MCF 10A (cell line): ENCODE results near the gene NAA16. TPM values are rescaled to one million over a fixed set of nuclear protein-coding genes. Genes with fewer than 3 reads are reported as not detected.

Experiments
- BruUV-seq: library from RNA; stranded (reverse); fragments of 400-500 nt; replicated peaks from 2 replicates; lab custom pipeline; 2021; lab: Mats Ljungman, UMichigan
- CTCF ChIA-PET: fragments of 300-600 bp; sonication (Branson Sonifier 250); formaldehyde crosslinking; extraction: SDS; loops from one replicate; lab custom pipeline; 2021; ENCODE audit warnings: antibody characterized with exemption, inconsistent platforms; lab: Yijun Ruan, JAX
- POLR2A ChIA-PET: fragments of 300-600, 350-650 bp; sonication (Branson Sonifier 250); formaldehyde crosslinking; extraction: SDS; loops from one replicate; lab custom pipeline; 2020; ENCODE audit warnings: antibody characterized with exemption, inconsistent platforms; lab: Yijun Ruan, JAX
- DNase-seq: peaks from one replicate; pipeline ENCODE4 v3.0.0-alpha.2; 2018; ENCODE audit not compliant: unreplicated experiment
- H3K27ac Mint-ChIP-seq: one replicate; pipeline ENCODE4 v1.8.0; 2022; ENCODE audit warnings: mild to moderate bottlenecking, low read depth, mixed read lengths; ENCODE audit not compliant: unreplicated experiment
- H3K27me3 Mint-ChIP-seq: one replicate; pipeline ENCODE4 v1.8.0; 2022; ENCODE audit warnings: mixed read lengths; ENCODE audit not compliant: insufficient read depth, unreplicated experiment
- H3K36me3 Mint-ChIP-seq: one replicate; pipeline ENCODE4 v1.8.0; 2022; ENCODE audit warnings: mild to moderate bottlenecking, moderate library complexity, mixed read lengths; ENCODE audit not compliant: insufficient read depth, unreplicated experiment
- H3K4me1 Mint-ChIP-seq: one replicate; pipeline ENCODE4 v1.8.0; 2022; ENCODE audit warnings: mixed read lengths; ENCODE audit not compliant: insufficient read depth, unreplicated experiment
- H3K4me3 Mint-ChIP-seq: one replicate; pipeline ENCODE4 v1.8.0; 2022; ENCODE audit warnings: mild to moderate bottlenecking, moderate library complexity, mixed read lengths; ENCODE audit not compliant: unreplicated experiment
- H3K9me3 Mint-ChIP-seq: one replicate; pipeline ENCODE4 v1.8.0; 2022; ENCODE audit warnings: mixed read lengths; ENCODE audit not compliant: unreplicated experiment
- intact Hi-C: fragments of 100-400 bp; cut with micrococcal nuclease; formaldehyde crosslinking; loops from 2 replicates; pipeline ENCODE4 v1.14.1; 2022
- total RNA-seq: library from RNA; stranded (reverse); gene quantifications from 2 replicates; pipeline ENCODE4 v1.2.3, GENCODE V29; 2022
- TF ChIP-seq, protein P1 (sequence below): fragments of 200-600 bp; IDR thresholded peaks from one replicate; pipeline ENCODE4 v1.8.0; 2022; ENCODE audit warnings: antibody characterized with exemption, mild to moderate bottlenecking; ENCODE audit not compliant: unreplicated experiment

The NAA16 gene
- total RNA-seq, 1 experiment from 2014 or later, result 13.8 TPM

DNA sequence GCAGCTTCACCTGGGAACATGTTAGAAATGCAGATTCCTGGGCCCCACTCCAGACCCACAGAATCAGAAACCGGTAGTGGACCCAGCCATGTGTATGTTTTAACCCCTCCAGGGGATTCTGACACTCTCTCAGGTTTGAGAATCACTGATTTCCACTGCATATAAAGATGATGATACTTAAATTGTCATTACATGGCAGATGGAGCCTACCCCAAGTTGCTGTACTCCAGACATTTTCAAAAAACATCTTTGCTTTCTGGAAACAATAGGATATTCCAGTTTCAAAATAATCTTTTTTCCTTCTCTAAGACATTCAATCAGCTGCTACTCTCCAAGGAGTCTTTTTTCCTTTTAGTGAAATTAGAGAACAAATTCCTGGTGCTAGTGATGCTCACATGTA lies 97.7 kb downstream of the NAA16 start:
- DNase-seq, result no peak
- BruUV-seq, result no TSS peak
- no peaks in the 10 kb centered on the region for H3K36me3 Mint-ChIP-seq
- no peak overlapping the region for H3K4me3 Mint-ChIP-seq
- no peak overlapping the region for H3K27ac Mint-ChIP-seq
- TF ChIP-seq, protein P1, sequence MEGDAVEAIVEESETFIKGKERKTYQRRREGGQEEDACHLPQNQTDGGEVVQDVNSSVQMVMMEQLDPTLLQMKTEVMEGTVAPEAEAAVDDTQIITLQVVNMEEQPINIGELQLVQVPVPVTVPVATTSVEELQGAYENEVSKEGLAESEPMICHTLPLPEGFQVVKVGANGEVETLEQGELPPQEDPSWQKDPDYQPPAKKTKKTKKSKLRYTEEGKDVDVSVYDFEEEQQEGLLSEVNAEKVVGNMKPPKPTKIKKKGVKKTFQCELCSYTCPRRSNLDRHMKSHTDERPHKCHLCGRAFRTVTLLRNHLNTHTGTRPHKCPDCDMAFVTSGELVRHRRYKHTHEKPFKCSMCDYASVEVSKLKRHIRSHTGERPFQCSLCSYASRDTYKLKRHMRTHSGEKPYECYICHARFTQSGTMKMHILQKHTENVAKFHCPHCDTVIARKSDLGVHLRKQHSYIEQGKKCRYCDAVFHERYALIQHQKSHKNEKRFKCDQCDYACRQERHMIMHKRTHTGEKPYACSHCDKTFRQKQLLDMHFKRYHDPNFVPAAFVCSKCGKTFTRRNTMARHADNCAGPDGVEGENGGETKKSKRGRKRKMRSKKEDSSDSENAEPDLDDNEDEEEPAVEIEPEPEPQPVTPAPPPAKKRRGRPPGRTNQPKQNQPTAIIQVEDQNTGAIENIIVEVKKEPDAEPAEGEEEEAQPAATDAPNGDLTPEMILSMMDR, result no peak
- POLR2A ChIA-PET, result no interaction called here
- H3K9me3 Mint-ChIP-seq, result no peaks in the 10 kb centered on the region
- no peaks in the 10 kb centered on the region for H3K27me3 Mint-ChIP-seq
- CTCF ChIA-PET, result interaction anchor here (1.0 to 7.6 kb wide), 3 partner anchors 139 to 260 kb away, joined by 3 to 122 read pairs (median 4); no protein-coding TSS in a partner anchor
- intact Hi-C loops, result no loop called here
- H3K4me1 Mint-ChIP-seq, result no peaks in the 10 kb centered on the region

DNA sequence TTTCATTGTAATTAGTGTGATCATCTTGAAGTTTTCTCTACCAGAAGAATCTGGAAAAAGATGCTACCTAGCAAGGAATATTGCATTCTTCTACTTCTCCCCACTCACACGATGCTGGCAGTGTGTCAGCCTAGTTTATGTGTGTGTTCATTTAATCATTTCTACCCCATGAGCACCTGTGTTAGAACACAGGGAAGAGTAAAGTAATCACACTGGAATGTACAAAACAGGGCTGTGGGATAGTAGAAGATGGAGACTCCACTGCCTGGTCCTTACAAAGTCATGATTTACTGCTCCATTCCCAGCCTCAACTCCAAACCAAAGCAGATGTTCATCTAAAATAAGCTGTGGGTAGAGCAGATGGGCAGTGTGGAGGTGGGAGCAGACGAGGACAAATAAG lies 98.5 kb downstream of the NAA16 start:
- no peaks in the 10 kb centered on the region for H3K4me1 Mint-ChIP-seq
- no peaks in the 10 kb centered on the region for H3K27me3 Mint-ChIP-seq
- H3K4me3 Mint-ChIP-seq, result no peak overlapping the region
- TF ChIP-seq, protein P1, result no peak
- no peaks in the 10 kb centered on the region for H3K9me3 Mint-ChIP-seq
- no peak for DNase-seq
- no TSS peak for BruUV-seq
- no peaks in the 10 kb centered on the region for H3K36me3 Mint-ChIP-seq
- intact Hi-C loops, result loop anchor here (2.0 to 10.0 kb wide), 2 partner anchors 155 to 807 kb away; no protein-coding TSS in a partner anchor
- H3K27ac Mint-ChIP-seq, result no peak overlapping the region
- POLR2A ChIA-PET, result interaction anchor here (0.7 to 0.8 kb wide), 2 partner anchors 243 to 671 kb away, joined by 3 read pairs; no protein-coding TSS in a partner anchor
- CTCF ChIA-PET, result interaction anchor here (0.7 to 7.6 kb wide), 6 partner anchors 11 to 702 kb away, joined by 3 to 122 read pairs (median 4); no protein-coding TSS in a partner anchor

DNA sequence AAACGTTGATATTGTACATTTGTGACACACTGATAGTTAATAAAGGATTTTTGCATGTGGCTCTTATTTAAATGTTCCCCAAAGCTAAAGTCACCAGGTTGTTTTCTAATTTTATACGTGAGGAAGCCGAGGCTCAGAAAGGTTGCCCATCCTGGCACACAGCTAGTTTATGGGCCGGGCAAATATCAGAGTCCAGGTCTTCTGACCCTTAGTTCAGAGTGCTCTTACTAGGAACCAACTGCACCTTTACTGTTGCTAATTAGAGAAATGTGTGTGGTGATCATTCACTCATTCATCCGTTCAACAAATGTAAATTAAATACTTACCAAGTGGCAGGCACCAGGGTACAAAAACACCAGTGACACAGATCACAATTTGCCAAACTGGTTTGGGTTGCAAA lies 100.0 kb downstream of the NAA16 start:
- Mint-ChIP-seq H3K4me1 (no peaks in the 10 kb centered on the region), H3K36me3 (no peaks in the 10 kb centered on the region), H3K9me3 (no peaks in the 10 kb centered on the region), H3K4me3 (no peak overlapping the region), H3K27me3 (no peaks in the 10 kb centered on the region), H3K27ac (no peak overlapping the region)
- intact Hi-C loops, result loop anchor here (1.0 to 10.0 kb wide), 5 partner anchors 154 to 806 kb away; no protein-coding TSS in a partner anchor
- CTCF ChIA-PET, result interaction anchor here (0.6 to 7.6 kb wide), 9 partner anchors 9 to 807 kb away, joined by 3 to 122 read pairs (median 3); no protein-coding TSS in a partner anchor
- POLR2A ChIA-PET, result interaction anchor here (0.7 to 1.7 kb wide), 3 partner anchors 22 to 241 kb away, joined by 3 to 8 read pairs (median 4); no protein-coding TSS in a partner anchor
- TF ChIP-seq, protein P1, result no peak
- no peak for DNase-seq
- no TSS peak for BruUV-seq

DNA sequence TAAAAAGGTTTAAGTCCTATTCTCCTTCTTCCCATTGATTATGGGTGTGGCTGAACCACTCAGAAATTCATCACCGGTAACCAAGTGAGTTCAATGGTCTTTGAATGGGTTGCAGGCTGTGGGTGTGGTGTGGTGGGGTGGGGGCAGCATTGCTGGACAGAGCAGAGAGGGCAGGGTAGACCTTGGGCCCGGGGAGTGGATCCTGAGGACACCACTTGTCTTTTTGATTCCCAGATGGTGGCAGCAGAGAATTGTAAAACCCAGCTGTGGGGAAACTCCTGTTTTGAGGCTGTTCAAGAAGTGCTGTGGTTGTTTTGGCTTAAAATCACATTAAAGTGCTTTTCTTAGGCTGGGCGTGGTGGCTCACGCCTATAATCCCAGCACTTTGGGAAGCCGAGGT lies 100.5 kb downstream of the NAA16 start:
- H3K36me3 Mint-ChIP-seq, result no peaks in the 10 kb centered on the region
- ChIA-PET POLR2A (interaction anchor here (0.5 to 1.7 kb wide), 5 partner anchors 22 to 246 kb away, joined by 3 to 8 read pairs (median 3); no protein-coding TSS in a partner anchor), CTCF (interaction anchor here (0.6 to 7.6 kb wide), 12 partner anchors 8 to 807 kb away, joined by 3 to 122 read pairs (median 3); no protein-coding TSS in a partner anchor)
- no peaks in the 10 kb centered on the region for H3K4me1 Mint-ChIP-seq
- peak; percentile 59 for DNase-seq
- TF ChIP-seq, protein P1, result peak; percentile 54
- H3K4me3 Mint-ChIP-seq, result no peak overlapping the region
- no TSS peak for BruUV-seq
- H3K27ac Mint-ChIP-seq, result no peak overlapping the region
- intact Hi-C loops, result loop anchor here (1.0 to 10.0 kb wide), 5 partner anchors 153 to 805 kb away; no protein-coding TSS in a partner anchor
- no peaks in the 10 kb centered on the region for H3K9me3 Mint-ChIP-seq
- H3K27me3 Mint-ChIP-seq, result no peaks in the 10 kb centered on the region
